Transverse colon (tissue), 4 donors: Measurements from ENCODE around the gene STXBP4.

Experiments used
- CTCF ChIP-seq, 5 experiments: fragments of 200-600 bp in 3 of 5; fragments of 450-650 bp in 2 of 5; sonication (generic) in 3 of 5; IDR thresholded peaks; 1 replicate in 2 of 5; 2 replicates in 3 of 5; pipeline ENCODE4 v1.5.1; 2016 to 2017; ENCODE audit warnings: antibody characterized with exemption in 5 of 5, inconsistent platforms in 3 of 5, mild to moderate bottlenecking in 2 of 5, moderate library complexity in 1 of 5
- EP300 ChIP-seq: sonication (generic); formaldehyde crosslinking; IDR thresholded peaks from one replicate; pipeline ENCODE4 v1.6.1; 2017; ENCODE audit warnings: antibody characterized with exemption, low read depth
- POLR2A ChIP-seq: fragments of 450-650 bp; IDR thresholded peaks from one replicate; pipeline ENCODE4 v1.6.1; 2016; ENCODE audit warnings: antibody characterized with exemption, mild to moderate bottlenecking, moderate library complexity
- POLR2AphosphoS5 ChIP-seq, 3 donors: sonication (generic); formaldehyde crosslinking; IDR thresholded peaks; one replicate each; pipeline ENCODE4 v1.6.1; 2016; ENCODE audit warnings: antibody characterized with exemption in 3 of 3

GRCh38 chr17:54974759-54975158, 6.2 kb downstream of the STXBP4 start:
- TF ChIP-seq CTCF (IDR thresholded peaks at IDR 0.05) = no peak
- no peak for TF ChIP-seq EP300
- TF ChIP-seq POLR2A = no peak
- no peak for TF ChIP-seq POLR2AphosphoS5 (IDR thresholded peaks at IDR 0.05)
